ENCODE results near the gene ITGB1.
"Not testable (repeated sequence)": the region's sequence is repeated elsewhere in the genome, so short reads cannot be mapped to it uniquely, and the experiment has no call there.

The ITGB1 gene

DNA sequence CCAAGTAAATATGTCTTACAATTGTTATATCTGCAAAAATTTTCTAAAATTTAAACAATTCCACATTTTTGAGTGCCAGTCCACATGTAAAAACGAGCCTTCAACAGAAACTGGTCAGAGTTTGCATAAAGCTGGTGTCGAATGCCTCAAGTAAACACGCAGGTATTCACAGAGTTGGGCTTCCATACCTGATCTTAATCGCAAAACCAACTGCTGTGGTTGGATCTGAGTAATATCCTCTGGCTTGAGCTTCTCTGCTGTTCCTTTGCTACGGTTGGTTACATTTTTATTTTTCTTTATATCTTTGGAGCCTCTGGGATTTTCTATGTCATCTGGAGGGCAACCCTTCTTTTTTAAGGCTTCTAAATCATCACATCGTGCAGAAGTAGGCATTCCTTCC lies 28.4 kb downstream of the ITGB1 start:
- no peak for DNase-seq

GRCh38 chr10:32927750-32928149 lies 30.3 kb downstream of the ITGB1 start:
- no peak for DNase-seq

- DNase-seq, result no peak
Measured at GRCh38 chr10:32923849-32924248, 34.2 kb downstream of the ITGB1 start.

DNA sequence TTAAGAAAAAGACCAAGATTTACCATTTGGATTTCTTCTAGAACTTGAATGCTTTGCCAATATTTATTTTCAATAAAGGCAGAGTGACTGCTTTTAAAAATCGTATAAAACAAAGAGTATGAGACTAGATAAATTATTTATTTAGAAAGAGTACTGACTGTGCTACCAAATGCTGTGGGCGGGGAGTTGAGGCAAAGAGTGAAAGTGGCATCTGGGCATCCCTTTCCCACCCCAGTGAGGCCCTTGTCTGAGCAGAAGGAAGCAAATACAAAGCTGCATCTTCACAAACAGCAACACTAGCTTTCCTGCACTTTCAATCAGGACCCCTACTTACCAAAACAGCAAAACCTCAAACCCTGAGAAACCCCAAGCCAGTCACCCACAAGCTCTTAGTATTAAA lies 34.9 kb downstream of the ITGB1 start:
- DNase-seq, result no peak

DNA sequence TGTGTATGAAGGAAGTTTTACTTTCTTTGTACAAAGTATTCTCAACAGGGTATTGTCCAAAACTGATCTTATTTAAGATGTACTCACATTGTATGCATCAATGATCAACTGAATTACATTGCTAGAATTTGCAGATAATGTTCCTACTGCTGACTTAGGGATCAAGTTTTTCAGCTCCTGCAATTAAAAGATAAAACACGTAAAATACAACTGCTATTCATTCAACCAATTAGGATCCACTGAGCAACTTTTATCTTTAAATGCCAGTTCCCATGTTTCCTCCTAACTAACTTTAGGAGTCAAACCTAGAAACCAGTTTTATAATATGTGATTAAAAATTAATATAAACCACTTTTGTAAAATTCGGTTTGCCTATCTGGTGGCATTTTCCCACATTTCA lies 35.9 kb downstream of the ITGB1 start:
- DNase-seq, result no peak

DNA sequence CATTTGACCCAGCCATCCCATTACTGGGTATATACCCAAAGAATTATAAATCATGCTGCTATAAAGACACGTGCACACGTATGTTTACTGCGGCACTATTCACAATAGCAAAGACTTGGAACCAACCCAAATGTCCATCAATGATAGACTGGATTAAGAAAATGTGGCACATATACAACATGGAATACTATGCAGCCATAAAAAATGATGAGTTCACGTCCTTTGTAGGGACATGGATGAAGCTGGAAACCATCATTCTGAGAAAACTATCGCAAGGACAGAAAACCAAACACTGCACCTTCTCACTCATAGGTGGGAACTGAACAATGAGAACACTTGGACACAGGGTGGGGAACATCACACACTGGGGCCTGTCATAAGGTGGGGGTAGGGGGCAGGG lies 40.2 kb downstream of the ITGB1 start:
- DNase-seq, result not testable (repeated sequence)

DNA sequence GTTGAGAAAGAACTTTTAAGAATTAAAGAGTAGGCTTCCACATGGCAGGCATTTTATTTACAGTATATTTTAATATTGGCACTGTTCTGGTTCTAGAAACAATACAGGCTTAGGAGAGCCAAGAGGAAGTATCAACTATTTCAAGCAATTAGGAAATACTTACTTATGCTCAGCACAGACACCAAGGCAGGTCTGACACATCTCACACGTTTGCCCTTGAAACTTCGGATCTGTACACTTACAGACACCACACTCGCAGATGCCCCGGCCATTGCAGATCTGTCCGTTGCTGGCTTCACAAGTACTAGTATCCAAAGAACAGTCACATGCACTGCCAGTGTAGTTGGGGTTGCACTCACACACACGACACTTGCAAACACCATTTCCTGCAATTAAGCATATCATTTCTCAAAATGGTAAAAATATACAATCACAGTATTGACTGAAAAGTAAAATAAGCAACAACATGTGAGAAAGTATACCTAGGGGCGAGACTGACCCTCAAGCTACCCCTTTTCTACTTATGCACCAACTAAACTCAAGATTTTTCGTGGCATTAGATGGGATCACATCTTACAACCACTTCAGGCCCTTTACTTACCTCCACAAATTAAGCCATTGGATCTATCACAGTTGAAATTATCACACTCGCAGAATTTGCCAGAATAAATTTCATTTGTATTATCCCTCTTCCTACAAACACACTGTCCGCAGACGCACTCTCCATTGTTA lies 46.6 kb downstream of the ITGB1 start:
- DNase-seq, result no peak

GRCh38 chr10:32909970-32910369 lies 48.1 kb downstream of the ITGB1 start:
- not testable (repeated sequence) for DNase-seq

GRCh38 chr10:32909456-32909855 lies 48.6 kb downstream of the ITGB1 start:
- DNase-seq, result no peak

DNA sequence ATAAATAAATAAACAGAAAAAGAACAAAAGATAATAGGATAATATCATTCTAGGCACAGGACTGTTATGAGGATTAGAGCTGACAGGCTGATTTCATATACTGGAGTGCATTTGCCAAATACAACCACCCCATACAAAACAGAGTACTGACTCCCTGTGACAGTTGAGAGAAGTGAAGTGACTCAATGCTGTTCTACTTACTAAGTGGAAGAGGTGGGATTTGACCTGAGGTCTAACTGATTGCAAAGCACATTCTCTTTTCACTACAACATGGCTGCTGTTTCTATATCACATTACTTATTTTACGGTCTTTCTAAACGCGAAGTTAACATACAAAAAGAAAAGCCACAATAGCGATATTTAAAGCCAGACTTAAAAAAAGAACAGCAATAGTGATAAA lies 51.4 kb downstream of the ITGB1 start:
- no peak for DNase-seq

GRCh38 chr10:32905466-32905865 lies 52.6 kb downstream of the ITGB1 start:
- DNase-seq, result no peak

DNA sequence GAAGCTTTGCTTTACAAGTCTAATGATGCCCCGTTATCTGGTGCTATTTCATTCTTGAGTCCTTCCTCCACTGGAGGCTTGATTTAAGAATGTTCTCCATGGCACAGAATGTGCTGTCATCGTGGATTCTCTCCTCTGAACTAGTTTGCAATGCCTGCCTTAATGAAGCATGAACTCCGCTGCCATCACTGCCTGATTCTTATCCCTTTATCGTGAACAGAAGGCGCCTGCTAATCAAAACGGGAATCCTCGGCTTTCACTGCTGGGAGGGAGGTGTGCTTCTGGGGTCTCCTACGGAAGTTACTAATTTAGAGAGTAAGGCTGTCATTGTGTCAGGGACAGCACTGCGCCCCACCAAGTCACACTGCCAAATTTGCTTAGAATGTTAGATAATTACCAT lies 56.2 kb downstream of the ITGB1 start:
- no peak for DNase-seq

DNA sequence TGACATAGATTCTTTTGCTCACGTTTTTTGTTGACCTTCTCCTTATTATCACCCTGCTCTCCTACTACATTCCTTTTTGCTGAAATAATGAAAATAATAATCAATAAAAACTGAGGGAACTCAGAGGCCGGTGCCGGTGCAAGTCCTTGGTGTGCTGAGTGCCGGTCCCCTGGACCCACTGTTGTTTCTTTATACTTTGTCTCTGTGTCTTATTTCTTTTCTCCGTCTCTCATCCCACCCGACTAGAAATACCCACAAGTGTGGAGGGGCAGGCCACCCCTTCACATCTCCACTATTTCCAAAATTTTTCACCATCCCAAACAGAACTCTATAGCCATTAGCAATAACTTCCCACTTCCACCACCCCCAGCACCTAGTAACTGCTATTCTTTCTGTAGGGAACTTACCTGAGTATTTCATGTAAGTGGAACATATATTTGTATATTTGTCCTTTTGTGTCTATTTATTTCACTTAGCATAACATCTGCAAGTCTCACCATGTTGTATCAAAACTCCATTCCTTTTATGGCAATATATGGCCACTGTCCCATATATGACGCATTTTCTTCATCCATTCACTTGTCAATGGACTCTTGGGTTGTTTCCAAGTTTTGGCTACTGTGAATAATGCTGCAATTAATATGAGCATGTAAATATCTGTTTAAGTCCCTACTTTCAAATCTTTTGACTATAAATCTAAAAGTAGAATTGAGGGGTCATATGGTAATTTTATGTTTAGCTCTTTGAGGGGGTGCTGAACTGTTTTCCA lies 62.6 kb downstream of the ITGB1 start:
- not testable (repeated sequence) for DNase-seq

- no peak for DNase-seq
Measured at GRCh38 chr10:32893916-32894664, 63.9 kb downstream of the ITGB1 start.

DNA sequence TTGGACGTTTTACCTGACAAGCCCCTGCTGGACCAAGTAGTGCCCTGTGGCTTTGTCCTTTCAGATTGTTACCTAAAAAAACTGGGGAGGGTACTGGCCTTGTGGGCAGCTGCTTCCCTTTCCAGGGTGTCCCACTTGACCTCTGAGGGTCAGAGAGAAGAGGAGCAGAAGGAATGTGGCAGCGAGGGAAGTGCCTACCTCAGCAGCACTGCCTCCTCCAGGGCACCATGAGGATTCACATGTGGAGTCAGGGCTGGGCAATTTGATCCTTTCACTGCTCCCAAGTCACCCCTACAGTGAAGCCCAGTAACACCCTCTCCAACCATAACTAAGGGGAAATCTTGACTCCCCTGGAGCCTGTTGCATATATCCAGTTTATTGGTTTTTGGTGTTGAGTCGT lies 64.6 kb downstream of the ITGB1 start:
- no peak for DNase-seq

DNA sequence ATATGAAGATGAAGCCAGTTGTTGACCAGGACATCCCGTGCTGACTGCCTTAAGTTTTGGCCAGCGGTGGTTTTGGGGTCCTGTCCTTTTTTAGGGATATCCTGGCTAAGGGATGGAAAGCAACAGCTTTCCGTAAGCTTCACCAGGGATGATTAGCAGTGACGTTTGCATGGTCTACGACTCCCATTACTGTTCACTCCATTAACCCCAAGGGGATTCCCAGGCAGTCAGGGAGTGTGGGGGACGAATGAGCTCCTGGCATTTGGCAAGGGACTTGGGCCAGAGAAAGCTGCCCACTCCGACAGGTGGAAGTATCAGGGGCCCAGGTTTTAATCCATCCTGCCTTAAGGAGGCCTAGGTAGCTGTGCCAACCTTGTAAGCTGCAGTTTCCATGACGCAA lies 66.8 kb downstream of the ITGB1 start:
- DNase-seq, result no peak

DNA sequence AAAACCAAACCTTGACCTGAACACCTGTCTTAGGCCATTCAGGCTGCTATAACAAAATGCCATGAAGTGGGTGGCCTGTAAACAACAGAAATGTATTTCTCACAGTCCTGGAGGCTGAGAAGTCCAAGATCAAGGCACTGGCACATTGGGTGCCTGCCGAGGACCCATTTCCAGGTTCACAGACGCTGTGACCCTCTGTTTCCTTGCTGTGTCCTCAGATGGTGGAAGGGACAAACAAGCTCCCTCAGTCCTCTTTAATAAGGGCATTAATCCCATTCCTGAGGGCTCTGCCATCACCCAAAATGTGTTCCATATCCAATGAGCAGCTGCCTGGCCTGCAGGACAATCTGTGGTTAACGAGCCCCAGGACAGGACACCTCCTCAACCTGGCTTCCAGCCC lies 67.6 kb downstream of the ITGB1 start:
- DNase-seq, result no peak

GRCh38 chr10:32889631-32890212 lies 68.3 kb downstream of the ITGB1 start:
- DNase-seq, result no peak

DNA sequence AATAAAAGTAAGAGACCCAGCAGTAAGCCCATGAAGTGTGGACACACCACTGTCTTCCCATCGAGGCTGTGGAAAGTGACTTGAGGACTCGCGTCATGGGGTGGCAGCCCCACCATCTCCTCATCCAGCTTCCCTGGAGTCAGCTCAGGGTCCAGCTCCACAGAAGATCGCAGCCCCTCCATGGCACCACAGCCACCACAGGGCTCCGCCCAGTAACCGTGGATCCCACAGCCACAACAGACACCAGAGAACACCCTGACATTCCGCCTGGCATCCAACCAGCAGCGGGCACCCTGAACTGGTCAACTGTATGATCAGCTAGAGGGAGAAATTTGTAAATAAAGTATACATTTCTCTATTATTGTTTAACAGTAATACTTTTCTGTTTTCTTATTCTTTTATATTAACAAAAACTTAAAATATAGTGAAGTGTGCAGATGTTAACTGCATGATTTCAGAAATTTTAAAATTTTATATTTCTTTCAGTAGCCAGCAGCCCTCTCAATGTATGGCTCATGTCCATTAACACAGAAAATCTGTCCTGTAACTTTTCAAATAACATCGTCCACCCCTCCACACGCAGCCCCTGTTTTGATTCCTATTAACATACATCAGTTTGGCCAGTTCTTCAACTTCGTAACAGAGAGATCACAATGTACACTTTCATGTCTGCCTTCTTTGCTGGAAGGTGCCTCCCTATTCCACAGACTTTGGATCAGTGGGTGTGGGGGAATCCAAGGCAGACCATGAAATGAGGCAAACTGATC lies 69.7 kb downstream of the ITGB1 start:
- no peak for DNase-seq

- DNase-seq, result no peak
Measured at GRCh38 chr10:32887481-32887880, 70.5 kb downstream of the ITGB1 start.

- no peak for DNase-seq
Measured at GRCh38 chr10:32882076-32882475, 76.0 kb downstream of the ITGB1 start.

GRCh38 chr10:32878646-32879045 lies 79.4 kb downstream of the ITGB1 start:
- no peak for DNase-seq

DNA sequence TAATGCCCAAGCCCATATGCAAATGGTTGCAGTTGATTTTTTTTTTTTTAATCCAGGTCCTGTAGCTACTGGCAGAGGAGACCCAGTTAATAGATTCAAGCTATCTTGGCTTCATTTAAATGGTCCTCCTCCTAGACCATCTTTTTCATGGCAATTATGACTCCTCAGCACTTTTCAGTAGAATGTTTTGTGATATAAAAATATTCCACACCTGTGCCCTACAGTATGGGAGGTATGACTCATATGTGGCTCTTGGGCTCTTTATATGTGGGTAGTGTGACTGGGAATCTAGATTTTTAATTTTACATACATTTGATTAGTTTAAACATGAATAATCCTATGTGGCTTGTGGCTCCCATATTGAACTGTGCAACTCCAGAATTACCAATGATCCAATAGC lies 80.1 kb downstream of the ITGB1 start:
- no peak for DNase-seq
